Stimulated activated CD8-positive, alpha-beta memory T cell treated with anti-CD3 and anti-CD28 coated beads, Interleukin-4, amount 100 ng/mL, for 1 hour (primary cell): ENCODE measurements around the gene GNG3.
A peak's percentile ranks its signal among the peaks of the same experiment; 100 is the strongest.
"Not testable (repeated sequence)": the region's sequence is repeated elsewhere in the genome, so short reads cannot be mapped to it uniquely, and the experiment has no call there.

Experiments
- DNase-seq, 2 donors: peaks; one replicate each; pipeline ENCODE4 v3.0.0-alpha.2; 2020; ENCODE audit warnings: low read depth in 2 of 2, low spot score in 1 of 2

Gene GNG3

DNA sequence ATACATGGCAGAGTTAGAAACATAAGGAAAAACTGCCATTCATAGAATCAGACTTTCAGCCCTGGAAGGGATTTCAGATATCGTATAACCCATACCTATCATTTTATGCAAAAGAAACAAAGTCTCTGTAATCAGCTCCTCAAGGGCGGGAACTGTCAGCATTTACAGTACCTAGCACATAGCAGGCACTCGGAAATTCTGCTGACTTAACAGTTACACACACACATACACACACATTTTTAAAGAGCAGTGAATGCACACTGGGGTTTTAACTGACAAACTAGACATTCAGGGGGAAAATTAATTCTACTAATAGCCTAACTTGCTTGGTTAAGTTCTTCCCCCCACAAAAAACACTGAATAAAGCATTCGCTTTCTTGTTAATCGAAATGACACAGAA is 8.7 kb downstream of the GNG3 start:
- DNase-seq, result no peak

DNA sequence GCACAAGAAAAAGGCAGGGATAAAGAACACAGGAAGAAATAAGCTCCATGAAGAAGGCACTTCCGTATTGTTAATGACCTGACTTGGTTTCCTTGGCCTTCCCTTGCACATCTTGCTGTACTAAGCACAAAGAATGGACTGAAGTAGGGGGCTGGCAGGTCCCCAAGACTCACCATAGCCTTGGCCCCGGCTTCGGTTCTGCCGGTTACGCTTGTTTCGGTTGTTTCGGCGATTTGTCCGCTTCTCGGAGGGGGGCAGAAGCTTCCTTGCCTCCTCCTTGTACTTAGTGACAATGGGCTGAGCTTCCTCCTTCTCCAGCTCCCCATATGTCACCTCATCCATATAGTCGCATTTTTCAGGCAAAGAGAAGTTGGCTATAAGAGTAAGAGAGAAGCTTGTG is 9.3 kb downstream of the GNG3 start:
- DNase-seq, result no peak

DNA sequence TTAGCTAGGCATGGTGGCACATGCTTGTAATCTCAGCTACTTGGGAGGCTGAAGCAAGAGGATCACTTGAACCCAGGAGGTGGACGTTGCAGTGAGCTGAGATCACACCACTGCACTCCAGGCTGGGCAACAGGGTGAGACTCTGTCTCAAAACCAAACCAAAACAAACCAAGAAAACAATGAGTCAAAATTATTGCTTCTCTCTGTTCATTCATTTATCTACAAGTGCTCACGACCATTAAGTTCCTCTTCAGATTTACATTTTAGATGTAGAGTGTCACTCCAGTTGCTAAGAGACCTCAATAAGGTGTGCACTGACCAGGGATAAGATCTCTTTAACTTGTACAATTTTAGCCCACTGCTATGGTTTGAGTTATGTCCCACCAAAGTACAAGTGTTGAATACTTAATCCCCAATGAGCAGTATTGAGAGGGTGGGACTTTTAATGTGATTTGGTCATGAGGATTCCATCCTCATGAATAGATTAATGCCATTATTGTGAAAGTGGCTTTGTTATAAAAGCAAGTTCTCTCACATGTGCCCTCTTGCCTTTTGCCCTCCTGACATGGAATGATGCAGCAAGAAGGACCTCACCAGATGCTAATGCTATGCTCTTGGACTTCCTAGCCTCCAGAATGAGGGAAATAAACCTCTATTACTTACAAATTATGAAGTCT is 12.0 kb downstream of the GNG3 start:
- no peak for DNase-seq

DNA sequence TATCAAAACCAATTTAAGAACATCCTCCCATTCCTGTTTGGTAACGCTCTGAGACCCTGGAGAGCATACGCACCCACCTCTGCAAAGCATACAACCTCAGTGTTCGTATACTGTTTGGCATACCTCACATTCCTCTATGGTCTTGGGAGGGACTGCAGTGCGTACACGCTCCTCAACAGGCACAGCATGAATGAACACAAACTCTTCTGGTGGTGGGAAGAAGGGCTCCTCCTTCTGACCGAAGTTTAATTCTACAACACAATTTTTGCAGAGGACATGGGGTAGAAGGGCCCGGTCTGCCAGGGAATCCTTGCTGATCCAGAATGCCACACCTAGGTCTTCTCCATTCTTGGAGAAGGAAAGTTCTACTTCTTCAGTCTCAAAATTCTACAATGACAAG is 14.5 kb downstream of the GNG3 start:
- DNase-seq, result no peak

DNA sequence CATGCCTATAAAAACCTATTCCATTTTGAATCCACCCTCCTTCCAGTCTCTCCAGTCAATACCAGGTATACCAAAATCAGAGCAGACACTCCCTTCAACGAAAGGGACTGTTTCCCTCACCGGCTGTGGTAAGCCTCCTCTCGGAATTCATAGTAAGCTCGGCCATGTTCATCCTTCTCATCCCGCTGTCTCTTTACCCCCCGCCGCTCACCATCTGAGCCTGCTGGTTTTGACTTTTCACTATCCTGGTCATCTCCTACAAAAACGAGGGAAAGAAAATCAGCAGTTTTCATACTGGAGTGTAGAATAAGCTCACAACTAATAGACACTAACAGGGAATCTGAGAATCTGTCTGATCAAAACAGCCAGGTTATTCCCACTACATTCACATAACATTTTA is 16.7 kb downstream of the GNG3 start:
- DNase-seq, result no peak

DNA sequence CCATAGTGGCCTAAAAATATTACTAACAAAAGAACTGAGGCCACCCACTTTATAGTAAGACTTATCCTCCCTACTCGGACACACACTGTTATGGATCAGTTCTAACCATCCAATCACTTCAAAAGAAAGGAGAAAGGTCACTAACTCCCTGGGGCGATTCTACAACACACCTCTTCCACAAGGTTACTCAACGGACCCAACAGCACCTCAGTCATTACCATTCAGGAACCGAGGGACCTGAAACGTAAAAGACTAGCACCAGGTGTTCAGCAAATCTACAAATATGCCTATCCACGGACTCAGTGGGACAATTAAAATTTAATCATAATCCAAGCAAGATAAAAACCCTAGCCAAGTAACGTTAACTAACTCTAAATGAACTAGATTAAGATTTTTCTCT is 18.2 kb downstream of the GNG3 start:
- no peak for DNase-seq

DNA sequence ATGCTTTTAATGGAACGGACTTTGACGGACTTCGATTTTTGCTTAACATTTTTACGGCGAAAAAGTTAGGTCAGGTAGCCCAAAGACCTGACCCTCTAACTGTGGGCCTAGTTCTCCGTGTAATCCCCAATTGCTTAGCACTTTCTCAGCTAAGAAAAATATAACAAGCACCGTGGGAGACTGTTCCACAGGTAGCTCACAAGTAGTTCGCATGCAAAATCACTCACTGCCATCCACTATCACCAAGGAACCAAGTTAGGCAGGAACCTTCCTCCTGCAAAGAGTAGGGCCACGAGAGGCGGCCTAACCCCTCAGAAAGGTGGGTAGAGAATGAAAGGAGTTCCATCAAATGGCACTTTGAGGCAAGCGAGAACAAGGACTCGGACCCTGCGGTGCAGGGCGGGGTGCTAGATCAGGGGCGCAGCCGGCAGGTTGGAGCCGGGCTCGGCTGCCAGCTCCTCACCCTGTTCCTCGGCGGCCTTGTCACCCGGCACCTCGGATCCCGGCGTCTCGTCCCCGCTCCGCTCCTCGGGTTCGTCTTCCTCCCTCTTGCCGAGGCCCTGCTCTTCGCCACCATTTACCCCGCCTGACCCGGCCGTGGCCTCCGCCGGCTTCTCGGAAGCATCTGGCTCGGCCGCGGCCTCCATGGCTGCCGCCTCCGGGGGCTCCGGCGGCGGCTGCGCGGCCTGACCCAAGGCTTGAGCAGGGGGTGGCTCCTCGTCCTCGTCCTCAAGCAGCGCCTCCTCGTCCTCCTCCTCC is 18.9 kb downstream of the GNG3 start:
- no peak for DNase-seq

DNA sequence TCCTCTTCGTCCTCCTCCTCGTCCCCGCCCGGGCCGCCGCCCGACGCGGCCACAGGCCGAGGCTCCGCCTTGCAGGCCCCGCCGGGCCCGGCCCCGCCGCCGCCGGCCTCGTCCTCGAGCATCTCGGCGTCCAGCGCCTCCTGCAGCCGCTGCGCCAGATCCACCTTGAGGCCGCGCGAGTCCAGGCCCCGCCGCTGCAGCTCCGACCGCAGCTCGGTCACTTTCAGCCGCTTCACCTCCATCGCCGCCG is 19.4 kb downstream of the GNG3 start:
- DNase-seq, result no peak

DNA sequence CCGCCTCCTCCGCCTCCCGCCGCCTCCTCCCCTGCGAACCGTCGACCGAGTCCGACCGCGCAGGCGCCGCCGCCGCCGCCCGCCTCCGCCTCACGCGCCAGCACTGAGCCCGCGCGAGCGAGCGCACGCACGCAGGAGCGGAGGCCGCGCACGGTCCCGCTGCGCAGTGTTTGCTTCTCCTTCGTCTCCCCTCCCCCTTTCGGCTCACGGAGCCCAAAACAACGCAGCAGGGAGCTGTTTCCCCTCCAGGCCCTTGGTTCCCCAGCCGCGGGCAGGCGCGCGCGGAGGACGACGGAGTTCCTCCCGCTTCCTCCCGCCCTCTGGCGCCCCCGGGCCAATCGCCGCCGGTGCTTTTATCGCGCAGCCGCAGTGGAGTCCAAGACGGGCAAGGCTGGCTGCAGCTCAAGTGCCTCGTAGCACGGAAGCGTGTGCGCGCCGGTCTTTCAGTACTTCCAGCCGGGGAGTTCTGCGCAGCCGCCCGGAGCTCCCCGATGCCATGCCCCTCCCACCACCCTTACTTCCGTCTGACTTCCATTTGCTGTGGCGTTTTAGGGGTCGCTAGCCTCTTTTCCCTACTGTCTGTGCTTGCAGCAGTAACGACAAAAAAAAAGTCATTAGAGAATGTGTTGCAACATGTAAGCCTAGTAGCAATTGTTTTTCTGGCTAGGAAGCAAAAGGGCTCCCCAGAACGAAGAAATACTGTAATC is 19.8 kb downstream of the GNG3 start, which contains the start of gene HNRNPUL2:
TSS of gene HNRNPUL2 (minus strand) at position 293 of the 707 bp plus-strand sequence. CDS start 301 bp downstream, outside the sequence.
- DNase-seq, result peak; percentile 93 to 97

DNA sequence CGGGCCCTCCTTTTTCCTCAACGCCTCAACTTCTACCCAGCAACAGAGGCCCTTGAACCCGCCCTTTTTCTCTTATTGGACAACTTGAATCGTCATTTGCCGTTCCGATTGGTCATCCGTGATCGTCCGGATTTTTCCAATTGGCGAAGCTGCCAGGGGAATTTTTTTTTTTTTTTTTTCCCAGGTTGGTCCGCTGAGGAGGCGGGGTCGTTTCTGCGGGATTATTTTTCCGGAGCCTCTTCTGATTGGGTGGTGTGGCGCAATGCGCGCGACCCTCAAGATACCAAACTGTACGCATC is 20.3 kb downstream of the GNG3 start:
- peak; percentile 49 to 63 for DNase-seq

DNA sequence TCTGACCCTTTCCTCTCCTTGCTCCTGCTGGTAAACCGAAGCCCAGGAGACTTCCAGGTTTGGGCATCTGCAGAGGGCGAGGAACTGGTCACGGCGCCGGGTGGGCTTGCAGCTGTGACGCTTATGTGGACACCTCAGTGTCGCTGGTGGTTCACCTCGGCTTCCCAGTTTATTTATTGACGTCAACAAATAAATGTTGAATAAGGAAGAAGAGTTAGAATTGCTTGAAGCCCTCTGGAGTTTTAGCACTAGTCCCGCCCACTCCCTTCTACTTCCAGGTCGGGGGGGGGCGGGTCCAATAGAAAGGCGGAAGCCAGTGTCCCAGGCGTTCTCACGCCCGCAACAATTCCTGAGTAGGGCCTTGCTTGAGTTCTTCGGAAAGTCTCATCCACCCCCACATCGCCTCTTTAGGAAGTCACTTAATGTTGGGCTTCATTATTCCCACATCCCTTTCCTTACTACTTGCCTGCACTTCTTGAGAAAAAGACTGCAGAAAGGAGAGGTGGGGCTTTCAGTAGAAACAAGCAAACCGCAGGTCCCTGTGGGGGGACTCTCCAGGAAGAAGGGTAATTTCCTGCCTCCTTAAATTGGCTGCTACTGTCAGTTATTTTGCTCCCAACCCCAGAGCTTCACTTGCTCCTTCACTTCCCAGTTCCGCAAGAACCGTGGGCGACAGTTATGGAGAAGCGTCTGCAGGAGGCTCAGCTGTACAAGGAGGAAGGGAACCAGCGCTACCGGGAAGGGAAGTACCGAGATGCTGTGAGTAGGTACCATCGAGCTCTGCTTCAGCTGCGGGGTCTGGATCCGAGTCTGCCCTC is 20.9 kb downstream of the GNG3 start, which contains the start of gene TTC9C:
TSS of gene TTC9C (plus strand) at position 316 of the 818 bp plus-strand sequence. CDS start at position 679, 363 bp downstream.
- peak; percentile 60 to 76 for DNase-seq

DNA sequence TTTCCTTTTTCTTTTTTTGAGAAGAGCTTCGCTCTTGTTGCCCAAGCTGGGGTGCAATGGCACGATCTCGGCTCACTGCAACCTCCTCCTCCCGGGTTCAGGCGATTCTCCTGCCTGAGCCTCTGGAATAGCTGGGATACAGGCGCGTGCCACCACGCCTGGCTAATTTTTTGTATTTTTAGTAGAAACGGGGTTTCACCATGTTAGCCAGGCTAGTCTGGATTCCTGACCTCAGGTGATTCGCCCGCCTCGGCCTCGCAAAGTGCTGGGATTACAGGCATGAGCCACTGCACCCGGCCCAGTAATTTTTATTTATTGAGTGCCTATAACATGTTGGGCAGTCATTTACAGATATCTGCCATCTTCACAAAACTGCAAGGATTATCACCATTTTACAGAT is 22.6 kb downstream of the GNG3 start:
- DNase-seq, result not testable (repeated sequence)

DNA sequence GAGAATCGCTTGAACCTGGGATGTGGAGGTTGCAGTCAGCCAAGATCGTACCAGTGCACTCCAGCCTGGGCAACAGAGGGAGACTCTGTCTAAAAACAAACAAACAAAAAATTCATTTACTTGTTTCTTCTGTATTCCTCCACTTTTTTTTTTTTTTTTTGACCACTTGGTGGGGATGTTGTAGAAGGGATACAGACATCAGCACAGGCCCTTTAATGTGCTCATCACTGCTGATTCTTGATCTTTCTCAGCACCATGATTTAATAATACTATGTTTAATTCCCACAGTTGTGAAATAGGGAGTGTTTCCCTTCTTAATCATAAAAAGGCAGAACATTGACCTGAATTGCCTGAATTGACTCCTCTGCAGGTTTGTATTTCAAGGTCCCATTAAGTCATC is 25.4 kb downstream of the GNG3 start:
- DNase-seq, result no peak

DNA sequence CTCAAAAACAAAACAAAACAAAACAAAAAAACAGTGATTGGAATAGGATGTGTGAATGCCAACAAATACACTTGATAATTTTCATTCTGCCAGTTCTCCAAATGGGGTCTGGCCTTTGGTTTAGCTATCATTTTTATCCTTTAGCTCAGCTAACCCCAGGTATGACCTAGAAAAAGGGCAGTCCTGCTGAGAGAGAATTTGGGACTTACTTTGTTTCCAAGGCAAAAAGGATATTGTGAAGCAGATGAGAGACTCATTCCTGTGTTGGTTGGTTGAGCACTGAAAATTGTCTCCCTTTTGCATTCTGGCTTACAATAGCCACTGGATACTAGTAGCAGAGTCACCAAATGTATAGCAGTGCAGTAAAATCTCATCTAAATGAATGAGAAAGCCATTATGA is 29.7 kb downstream of the GNG3 start:
- DNase-seq, result no peak

DNA sequence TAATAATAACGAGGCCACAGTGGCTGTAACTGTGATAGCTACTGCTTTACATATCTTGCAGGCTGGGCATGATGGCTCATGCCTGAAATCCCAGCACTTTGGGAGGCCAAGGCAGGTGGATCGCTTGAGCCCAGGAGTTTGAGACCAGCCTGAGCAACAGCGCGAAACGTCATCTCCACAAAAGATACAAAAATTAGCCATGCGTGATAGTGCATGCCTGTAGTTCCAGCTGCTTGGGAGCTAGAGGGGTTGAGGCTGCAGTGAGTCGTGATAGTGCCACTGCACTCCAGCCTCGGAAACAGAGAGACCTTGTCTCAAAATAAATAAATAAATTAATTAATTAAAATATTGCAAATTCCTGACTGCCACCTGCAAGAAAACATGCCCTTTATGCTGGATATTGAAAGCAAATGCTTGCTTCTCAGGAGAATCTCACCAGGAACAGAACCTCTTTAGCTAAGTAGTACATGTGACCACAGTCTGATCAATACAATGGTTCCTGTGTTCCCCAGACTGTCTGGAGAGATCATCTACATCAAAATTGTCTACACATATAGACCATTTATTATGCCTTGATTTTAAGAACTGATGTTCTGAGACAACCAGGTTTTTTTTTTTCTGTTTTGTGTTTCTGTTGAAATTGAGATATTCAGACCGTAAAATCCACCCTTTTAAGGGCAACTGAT is 40.1 kb downstream of the GNG3 start:
- DNase-seq, result no peak

DNA sequence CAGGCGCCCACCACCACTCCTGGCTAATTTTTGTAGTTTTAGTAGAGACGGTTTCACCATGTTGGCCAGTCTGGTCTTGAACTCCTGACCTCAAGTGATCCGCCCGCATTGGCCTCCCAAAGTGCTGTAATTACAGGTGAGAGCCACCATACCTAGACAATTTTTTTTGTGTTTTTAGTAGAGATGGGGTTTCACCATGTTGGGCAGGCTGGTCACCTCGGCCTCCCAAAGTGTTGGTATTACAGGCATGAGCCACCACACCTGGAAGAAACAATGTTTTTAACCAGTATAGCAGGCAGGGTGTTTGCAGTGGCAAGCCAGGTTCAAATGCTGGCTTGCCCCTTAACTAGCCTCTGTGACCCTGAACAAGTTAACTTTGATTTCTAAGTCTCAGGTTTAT is 42.5 kb downstream of the GNG3 start:
- DNase-seq, result not testable (repeated sequence)

DNA sequence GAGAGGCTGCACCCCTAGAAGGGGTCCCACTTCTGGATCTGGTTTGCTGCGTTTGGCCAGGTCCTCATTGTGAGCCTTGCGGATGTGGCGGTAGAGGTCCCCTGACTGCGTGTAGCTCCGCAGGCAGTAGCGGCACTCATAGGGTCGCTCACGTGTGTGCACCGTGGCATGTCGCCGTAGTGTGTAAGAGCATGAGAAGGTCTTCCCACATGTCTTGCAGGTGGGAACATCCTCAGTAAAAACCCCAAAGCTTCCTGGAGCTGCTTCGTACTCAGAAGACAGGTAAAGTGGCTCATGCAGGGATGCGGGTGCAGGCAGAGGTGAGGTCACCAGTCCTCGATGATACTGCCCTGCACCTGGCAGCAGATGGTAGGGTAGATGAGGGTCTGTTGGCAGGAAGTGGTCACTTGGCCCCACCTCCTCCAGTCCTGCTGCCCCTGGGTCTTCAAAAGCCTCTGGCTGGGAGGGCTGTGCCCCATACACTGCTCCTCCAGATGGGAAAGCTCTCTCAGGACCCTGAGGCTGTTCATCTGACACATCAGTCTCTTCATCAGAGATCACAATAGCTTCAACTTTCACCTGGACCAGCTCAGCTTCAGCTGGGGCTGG is 44.8 kb downstream of the GNG3 start:
- no peak for DNase-seq

DNA sequence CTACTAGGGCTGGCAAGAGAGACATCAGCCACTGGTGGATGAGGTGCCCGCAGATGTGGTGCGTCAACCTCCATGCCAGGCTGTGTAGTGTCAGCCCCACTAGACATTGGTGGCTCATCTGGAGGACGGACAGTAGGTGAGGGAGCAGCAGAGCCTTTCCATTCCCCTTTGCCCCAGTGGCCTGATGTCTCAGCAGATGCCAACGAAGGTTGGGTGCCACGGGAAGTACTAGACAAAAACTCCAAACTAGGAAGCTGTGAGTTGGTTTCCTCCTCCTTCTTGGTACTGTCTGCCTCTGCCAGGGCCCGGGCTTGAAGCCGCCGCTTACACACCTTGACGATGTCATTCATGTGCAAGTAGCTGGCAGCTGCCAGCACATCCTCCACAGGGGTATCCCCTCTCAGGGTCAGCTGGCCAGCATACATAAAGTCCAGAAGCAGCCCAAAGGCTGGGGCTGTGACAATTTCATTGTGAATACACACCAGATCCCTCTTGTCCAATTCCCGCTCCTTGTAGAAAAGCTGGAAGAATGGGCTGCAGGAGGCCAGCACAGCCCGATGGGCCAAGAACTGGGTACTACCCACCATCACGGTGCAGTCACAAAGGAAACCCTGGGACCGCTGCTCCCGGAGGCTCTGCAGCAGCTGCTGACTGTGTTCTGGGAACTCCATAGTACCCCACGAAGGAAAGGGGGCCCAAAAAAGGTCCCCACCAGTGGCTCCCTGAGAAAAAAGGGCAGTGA is 45.7 kb downstream of the GNG3 start:
- no peak for DNase-seq

DNA sequence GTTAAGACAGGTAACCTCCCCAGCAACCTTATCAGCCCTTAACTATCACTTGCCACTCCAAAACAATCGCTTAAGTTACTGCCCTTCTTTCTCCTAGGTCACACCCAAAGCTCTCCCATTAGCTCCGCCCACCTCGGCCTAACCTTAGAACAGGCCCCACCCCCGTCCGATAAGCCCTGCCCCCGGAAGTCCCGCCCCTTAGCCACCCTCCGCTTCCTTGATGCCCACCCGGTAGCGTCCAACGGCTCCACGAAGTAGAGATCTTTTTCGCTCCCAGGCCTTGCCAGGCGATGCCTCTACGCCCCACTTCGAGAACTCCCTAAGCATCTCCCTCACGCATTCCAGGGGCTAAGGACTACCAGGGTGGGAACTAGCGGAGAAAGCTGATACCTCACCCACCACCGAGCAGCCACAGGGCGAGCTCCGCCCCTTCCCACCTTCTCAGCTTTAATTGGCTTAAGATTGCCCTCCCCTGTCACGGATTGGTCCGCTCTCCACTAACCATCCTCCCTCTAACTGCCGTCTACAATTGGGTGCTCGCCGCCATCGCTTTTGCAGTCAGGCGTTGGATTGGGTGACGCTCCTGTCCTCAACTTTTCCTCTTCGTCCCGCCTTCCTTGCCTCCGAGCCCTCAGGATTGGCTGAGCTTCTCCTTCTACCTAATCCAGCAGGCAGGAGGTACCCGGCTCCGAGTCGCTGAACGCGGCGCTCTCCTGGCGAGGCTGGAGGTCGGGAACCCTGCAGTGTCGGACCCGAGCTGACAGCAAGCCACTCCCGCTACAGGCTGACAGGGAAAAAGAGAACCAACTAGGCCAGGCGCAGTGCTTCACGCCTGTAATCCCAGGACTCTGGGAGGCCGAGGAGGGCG is 46.5 kb downstream of the GNG3 start, which contains the start of gene ZBTB3:
TSS of gene ZBTB3 (minus strand) at position 425 of the 868 bp plus-strand sequence. CDS start 496 bp downstream, outside the sequence.
- peak; percentile 93 to 97 for DNase-seq
